Peyer's patch (tissue), 4 donors: ENCODE measurements around the gene CCDC73.

Source experiments
- POLR2A ChIP-seq, 2 donors: fragments of 450-650 bp; IDR thresholded peaks; one replicate each; pipeline ENCODE4 v1.5.1; 2017; ENCODE audit warnings: antibody characterized with exemption in 2 of 2, mild to moderate bottlenecking in 2 of 2, moderate library complexity in 2 of 2
- TF ChIP-seq, protein P1 (sequence below), 6 experiments: fragments of 450-650 bp in 4 of 6; fragments of 200-600 bp in 2 of 6; sonication (generic) in 1 of 6; IDR thresholded peaks; one replicate each; pipeline ENCODE4 v1.5.1; 2017 to 2019; ENCODE audit warnings: antibody characterized with exemption in 6 of 6, mild to moderate bottlenecking in 3 of 6, moderate library complexity in 1 of 6

- no peak for TF ChIP-seq POLR2A (IDR thresholded peaks at IDR 0.05)
- TF ChIP-seq, protein P1, sequence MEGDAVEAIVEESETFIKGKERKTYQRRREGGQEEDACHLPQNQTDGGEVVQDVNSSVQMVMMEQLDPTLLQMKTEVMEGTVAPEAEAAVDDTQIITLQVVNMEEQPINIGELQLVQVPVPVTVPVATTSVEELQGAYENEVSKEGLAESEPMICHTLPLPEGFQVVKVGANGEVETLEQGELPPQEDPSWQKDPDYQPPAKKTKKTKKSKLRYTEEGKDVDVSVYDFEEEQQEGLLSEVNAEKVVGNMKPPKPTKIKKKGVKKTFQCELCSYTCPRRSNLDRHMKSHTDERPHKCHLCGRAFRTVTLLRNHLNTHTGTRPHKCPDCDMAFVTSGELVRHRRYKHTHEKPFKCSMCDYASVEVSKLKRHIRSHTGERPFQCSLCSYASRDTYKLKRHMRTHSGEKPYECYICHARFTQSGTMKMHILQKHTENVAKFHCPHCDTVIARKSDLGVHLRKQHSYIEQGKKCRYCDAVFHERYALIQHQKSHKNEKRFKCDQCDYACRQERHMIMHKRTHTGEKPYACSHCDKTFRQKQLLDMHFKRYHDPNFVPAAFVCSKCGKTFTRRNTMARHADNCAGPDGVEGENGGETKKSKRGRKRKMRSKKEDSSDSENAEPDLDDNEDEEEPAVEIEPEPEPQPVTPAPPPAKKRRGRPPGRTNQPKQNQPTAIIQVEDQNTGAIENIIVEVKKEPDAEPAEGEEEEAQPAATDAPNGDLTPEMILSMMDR (IDR thresholded peaks at IDR 0.05), result no peak
These were observed 9.2 kb downstream of the CCDC73 start for GRCh38 chr11:32785262-32785661.
